GM12892 (cell line): ENCODE data around the gene DDT.
"Not testable (repeated sequence)": the region's sequence is repeated elsewhere in the genome, so short reads cannot be mapped to it uniquely, and the experiment has no call there.

Experiments
- DNase-seq: peaks from one replicate; pipeline ENCODE4 v3.0.0; 2011; ENCODE audit not compliant: insufficient read length
- FAIRE-seq: peaks from 2 replicates; lab custom pipeline; 2011; peaks lifted over from hg19 to GRCh38; lab: Jason Lieb, UNC
- POLR2A ChIP-seq: IDR thresholded peaks from 2 replicates; pipeline ENCODE4 v1.6.1; 2011; ENCODE audit warnings: low read depth, low read length, control low read depth
- POLR2AphosphoS5 ChIP-seq: IDR thresholded peaks from 2 replicates; pipeline ENCODE4 v1.6.1; 2011; ENCODE audit warnings: low read depth, low read length, control low read depth
- TAF1 ChIP-seq: IDR thresholded peaks from 2 replicates; pipeline ENCODE4 v1.6.1; 2011; ENCODE audit warnings: low read depth, mild to moderate bottlenecking, control low read depth, low read length, borderline replicate concordance

The DDT gene

DNA sequence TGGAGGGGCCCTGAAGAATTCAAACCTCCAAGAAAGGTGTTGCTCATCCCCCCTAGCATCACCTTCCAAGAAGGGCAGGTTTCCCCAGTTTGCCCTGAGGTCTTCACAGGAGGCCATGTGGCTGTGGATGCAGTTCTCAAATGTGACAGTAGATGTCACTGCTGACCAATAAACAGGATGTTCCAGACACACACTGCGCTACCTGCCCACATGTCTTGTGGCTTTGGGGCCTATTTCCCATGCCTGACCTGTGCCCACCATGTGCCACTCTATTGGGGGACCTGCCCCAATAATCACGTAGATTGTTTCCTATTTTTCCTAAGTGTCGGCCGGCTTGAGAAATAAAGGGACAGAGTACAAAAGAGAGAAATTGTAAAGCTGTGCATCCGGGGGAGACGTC is 10.2 kb upstream of the DDT start:
- DNase-seq = no peak
- peak; percentile 84 for FAIRE-seq
- TF ChIP-seq POLR2A (no peak), POLR2AphosphoS5 (no peak), TAF1 (no peak)

DNA sequence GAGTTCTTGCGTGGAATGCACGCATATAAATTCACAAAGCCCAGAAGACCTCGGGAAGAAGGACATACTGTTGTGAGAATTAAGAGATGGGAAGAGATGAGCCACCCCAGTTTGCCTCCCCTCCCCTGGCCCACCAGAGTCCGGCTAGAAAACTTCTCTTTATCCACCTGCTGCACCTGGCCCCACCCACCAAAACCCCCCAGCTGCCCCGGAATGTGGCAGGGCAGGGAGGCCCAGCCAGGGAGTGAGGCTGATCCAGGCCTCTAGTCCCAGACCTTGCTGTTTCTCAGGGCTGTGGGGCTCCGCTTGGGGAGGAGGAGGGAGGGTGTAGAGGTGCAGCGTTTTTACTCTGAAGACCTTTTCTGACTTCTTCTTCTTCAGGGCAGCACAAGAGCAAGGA is 6.3 kb upstream of the DDT start:
- not testable (repeated sequence) for DNase-seq, FAIRE-seq

DNA sequence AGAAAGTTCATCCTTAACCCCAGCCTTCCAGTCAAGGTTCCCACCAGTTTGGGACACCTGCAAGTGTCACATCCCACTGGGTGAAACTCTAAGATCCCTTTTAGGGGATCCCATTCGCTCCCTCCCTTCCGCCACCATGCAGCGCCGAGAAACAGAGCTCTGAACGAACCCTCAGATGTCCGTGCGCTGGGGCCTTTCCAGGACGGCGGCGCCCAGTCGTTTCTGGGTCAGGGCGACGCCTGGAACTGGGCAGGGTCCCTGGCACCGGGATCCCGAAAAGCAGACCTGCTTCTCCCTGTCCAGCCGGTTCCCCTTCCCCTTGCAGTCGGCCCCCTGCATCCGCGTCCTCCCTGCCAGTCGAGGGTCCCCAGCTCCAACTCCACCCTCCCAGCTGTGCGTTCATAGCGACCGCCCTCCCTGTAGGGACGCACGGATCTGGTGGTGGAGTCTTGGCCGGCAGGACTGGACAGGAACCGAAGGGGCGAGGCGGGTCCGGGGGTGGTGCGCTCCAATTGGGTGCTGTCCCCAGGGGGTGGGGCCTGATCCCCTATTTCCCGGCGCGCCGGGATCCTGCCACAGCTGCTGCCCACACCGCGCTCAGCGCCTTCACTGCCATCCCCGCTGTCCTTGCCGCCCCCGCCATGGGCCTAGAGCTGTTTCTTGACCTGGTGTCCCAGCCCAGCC is 5.5 kb upstream of the DDT start, which contains the start of gene GSTT2:
Gene GSTT2, plus strand, starts transcription at position 578 of the 684 bp plus-strand sequence.
- not testable (repeated sequence) for FAIRE-seq, DNase-seq

- not testable (repeated sequence) for FAIRE-seq
Measured at GRCh38 chr22:23977304-23977703, 3.1 kb upstream of the DDT start.

GRCh38 chr22:23974836-23975352 is 653 bp upstream of the DDT start:
- not testable (repeated sequence) for FAIRE-seq, DNase-seq

More at GRCh38 chr22:23977304-23977703, 3.1 kb upstream of the DDT start:
- DNase-seq = not testable (repeated sequence)

- DNase-seq, FAIRE-seq: not testable (repeated sequence)
Measured at GRCh38 chr22:23971927-23972326, 2.3 kb downstream of the DDT start.

GRCh38 chr22:23970816-23971486 is 3.3 kb downstream of the DDT start:
- FAIRE-seq = no peak
- TF ChIP-seq POLR2AphosphoS5 (no peak; the same call in 1 of the 2 replicates), TAF1 (no peak), POLR2A (no peak)
- no peak for DNase-seq

GRCh38 chr22:23970201-23970641 is 4.0 kb downstream of the DDT start:
- TF ChIP-seq TAF1 (no peak), POLR2AphosphoS5 (no peak; the same call in 1 of the 2 replicates), POLR2A (no peak; the same call in 1 of the 2 replicates)
- DNase-seq = no peak
- no peak for FAIRE-seq

DNA sequence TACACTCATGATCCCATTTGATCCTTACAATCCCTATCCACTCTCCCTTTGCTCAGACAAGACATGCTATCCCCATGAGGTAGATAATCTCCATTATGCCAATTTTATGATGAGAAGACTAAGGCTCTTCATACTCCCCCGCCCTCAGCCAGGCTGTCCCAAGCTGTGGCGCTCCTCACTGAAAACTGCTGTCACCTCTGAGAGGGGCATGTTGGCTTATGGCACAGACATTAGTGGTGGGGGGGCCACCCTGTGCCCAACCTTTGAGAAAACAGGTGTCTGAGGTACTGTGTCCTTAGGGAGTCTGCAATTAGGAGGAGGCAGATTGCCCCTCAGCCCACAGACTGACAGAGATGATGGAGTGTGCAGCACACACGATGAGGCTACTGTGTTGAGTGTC is 5.2 kb downstream of the DDT start:
- TF ChIP-seq TAF1 = no peak
- no peak for TF ChIP-seq POLR2A
- TF ChIP-seq POLR2AphosphoS5 = no peak
- DNase-seq (no peak), FAIRE-seq (no peak)

- FAIRE-seq = peak; percentile 98
- DNase-seq = not testable (repeated sequence)
Measured at GRCh38 chr22:23966568-23966967, 7.7 kb downstream of the DDT start, which contains the start of gene DDTL. Gene DDTL (plus strand): TSS chr22:23966888. CDS start chr22:23966915, 27 bp downstream.

DNA sequence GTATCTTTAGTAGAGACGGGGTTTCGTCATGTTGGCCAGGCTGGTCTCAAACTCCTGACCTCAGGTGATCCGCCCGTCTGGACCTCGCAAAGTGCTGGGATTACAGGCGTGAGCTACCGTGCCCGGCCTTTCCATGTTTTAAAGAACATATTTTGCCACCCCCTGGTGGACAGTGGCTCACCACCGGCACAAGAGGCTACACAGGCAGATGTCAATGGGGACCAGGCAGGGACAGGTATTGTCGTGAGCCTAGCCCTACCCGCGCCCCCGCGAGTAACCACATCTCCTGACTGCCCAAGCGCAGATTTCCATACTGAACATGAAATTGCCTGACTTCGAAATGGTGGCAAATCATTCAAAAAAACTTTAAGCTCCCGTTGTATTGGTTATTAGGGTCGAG is 8.1 kb downstream of the DDT start:
- FAIRE-seq = peak; percentile 91

GRCh38 chr22:23961084-23961771 is 13.0 kb downstream of the DDT start, which contains the start of gene GSTT2B:
Gene GSTT2B (minus strand): TSS chr22:23961195. CDS start chr22:23961131, 64 bp downstream.
- DNase-seq, FAIRE-seq: not testable (repeated sequence)

More for the DNA sequence above, 8.1 kb downstream of the DDT start:
- DNase-seq = not testable (repeated sequence)

- peak; percentile 93 for FAIRE-seq
- DNase-seq = peak; percentile 45
Measured at GRCh38 chr22:23956301-23956900, 17.8 kb downstream of the DDT start.

- FAIRE-seq, DNase-seq: not testable (repeated sequence)
Measured at GRCh38 chr22:23955886-23956285, 18.4 kb downstream of the DDT start.

GRCh38 chr22:23954991-23955305 is 19.3 kb downstream of the DDT start:
- FAIRE-seq, DNase-seq: not testable (repeated sequence)

- not testable (repeated sequence) for FAIRE-seq, DNase-seq
Measured at GRCh38 chr22:23954193-23954990, 19.8 kb downstream of the DDT start.

- not testable (repeated sequence) for DNase-seq, FAIRE-seq
Measured at GRCh38 chr22:23953485-23953884, 20.8 kb downstream of the DDT start.
